Measurements from ENCODE around the gene HIBADH. TPM values are rescaled to one million over a fixed set of nuclear protein-coding genes. Genes with fewer than 3 reads are reported as not detected.
"Not testable (repeated sequence)": the region's sequence is repeated elsewhere in the genome, so short reads cannot be mapped to it uniquely, and the experiment has no call there.

Gene HIBADH
- total and polyA plus RNA-seq, 9 of the 15 experiments (the other 6 are each of a cell fraction or from before 2014, with no cell fraction given) = 10.7 to 67.8 (median 36.9) TPM

GRCh38 chr7:27501879-27502278, 160.8 kb downstream of the HIBADH start:
- H3K9me1 ChIP-seq (ENCODE audit: control insufficient read depth, insufficient read depth, low read length); H3K36me3 ChIP-seq (ENCODE audit: control insufficient read depth, insufficient read depth, low read length); intact Hi-C loops (cut with micrococcal nuclease); POLR2A ChIA-PET; BruUV-seq (replicated peaks); H3K4me3 ChIP-seq; H3K4me2 ChIP-seq (ENCODE audit: insufficient read depth, low read length); FAIRE-seq; DNase-seq (ENCODE audit: extremely low read depth in 1 of 4, low spot score in 3 of 4); H4K20me1 ChIP-seq (replicated peaks; ENCODE audit: control insufficient read depth, insufficient read depth, low read length); H2AFZ ChIP-seq (ENCODE audit: low read depth, low read length); H3K79me2 ChIP-seq (ENCODE audit: control insufficient read depth, insufficient read depth, low read length); in situ Hi-C loops (cut with MboI); H3K4me1 ChIP-seq (replicated peaks in 1 of 2; ENCODE audit: control insufficient read depth in 2 of 2, insufficient read depth in 2 of 2, low read length in 2 of 2); H3K9ac ChIP-seq (ENCODE audit: insufficient read depth in 1 of 2, low read depth in 2 of 2, low read length in 2 of 2); H3K27ac ChIP-seq (ENCODE audit: extremely low read depth, low read depth, low read length); CTCF ChIA-PET (ENCODE audit: low intra/inter-chr PET ratio); H3K9me3 ChIP-seq (replicated peaks; ENCODE audit: control insufficient read depth, insufficient read depth, low read depth, low read length); ATAC-seq; H3K27me3 ChIP-seq (ENCODE audit: control insufficient read depth in 2 of 2, insufficient read depth in 2 of 2, low read length in 2 of 2): not testable (repeated sequence)
- TF ChIP-seq ZNF146 (CRISPR knock-in tag; IDR thresholded peaks at IDR 0.05; ENCODE audit: unreplicated experiment) (peak; percentile 71), RBM25 (IDR thresholded peaks at IDR 0.05; ENCODE audit: low read depth, low read length, severe bottlenecking) (peak; percentile 4)
- WGBS (ENCODE audit: insufficient coverage, low coverage, missing lambda C conversion rate) = 31% methylated on average over 2 of the region's 2 CpGs

- FAIRE-seq = peak; percentile 37
- TF ChIP-seq HDAC2 (IDR thresholded peaks at IDR 0.05) (no peak), TEAD4 (IDR thresholded peaks at IDR 0.05; ENCODE audit: low read length) (peak; percentile 35; the same call in 1 of the 2 replicates), TEAD4 (CRISPR knock-in tag; IDR thresholded peaks at IDR 0.05; ENCODE audit: borderline replicate concordance) (no peak), ZHX1 (conservative IDR thresholded peaks at IDR 0.05; ENCODE audit: low read length) (no peak), TRIM24 (IDR thresholded peaks at IDR 0.05) (0 out of 4 replicates have a peak, but pooled peaks of 1 of the 2 experiments have one; percentile 36), CCAR2 (IDR thresholded peaks at IDR 0.05; ENCODE audit: low read depth, low read length) (no peak), ZNF23 (CRISPR knock-in tag; IDR thresholded peaks at IDR 0.05) (no peak), TCF15 (CRISPR knock-in tag; IDR thresholded peaks at IDR 0.05) (no peak), PHB2 (IDR thresholded peaks at IDR 0.05; ENCODE audit: low read depth) (no peak), SMARCC2 (IDR thresholded peaks at IDR 0.05; ENCODE audit: low read depth) (no peak), SOX6 (IDR thresholded peaks at IDR 0.05) (no peak), ILK (tag; IDR thresholded peaks at IDR 0.05; ENCODE audit: borderline replicate concordance, low read depth) (no peak), TAL1 (IDR thresholded peaks at IDR 0.05) (peak; percentile 32; the same call in 1 of the 2 replicates), CBFA2T2 (conservative IDR thresholded peaks at IDR 0.05) (peak; percentile 53)
Measured at GRCh38 chr7:27501001-27501400, 161.7 kb downstream of the HIBADH start.

More at GRCh38 chr7:27501001-27501400, 161.7 kb downstream of the HIBADH start:
- in situ Hi-C loops (cut with MboI) = no loop called here
- ChIA-PET CTCF (ENCODE audit: low intra/inter-chr PET ratio) (no interaction called here), POLR2A (no interaction called here)
- no peaks in the 10 kb centered on the region; the same call in 1 of the 2 replicates for H4K20me1 ChIP-seq (replicated peaks; ENCODE audit: control insufficient read depth, insufficient read depth, low read length)
- no peak overlapping the region for H2AFZ ChIP-seq (ENCODE audit: low read depth, low read length)
- no peaks in the 10 kb centered on the region for H3K9me3 ChIP-seq (replicated peaks; ENCODE audit: control insufficient read depth, insufficient read depth, low read depth, low read length)
- BruUV-seq (replicated peaks) = no TSS peak
- H3K4me1 ChIP-seq (replicated peaks in 1 of 2; ENCODE audit: control insufficient read depth in 2 of 2, insufficient read depth in 2 of 2, low read length in 2 of 2) = peaks cover 2 to 4% of the 10 kb centered on the region in 2 experiments; a peak in 2 of 5 replicates
- no peaks in the 10 kb centered on the region for H3K9me1 ChIP-seq (ENCODE audit: control insufficient read depth, insufficient read depth, low read length)
- WGBS (ENCODE audit: insufficient coverage, low coverage, missing lambda C conversion rate) = 7% methylated on average over 6 of the region's 6 CpGs
- H3K36me3 ChIP-seq (ENCODE audit: control insufficient read depth, insufficient read depth, low read length) = no peaks in the 10 kb centered on the region
- no peak overlapping the region for H3K9ac ChIP-seq (ENCODE audit: insufficient read depth in 1 of 2, low read depth in 2 of 2, low read length in 2 of 2)
- H3K4me2 ChIP-seq (ENCODE audit: insufficient read depth, low read length) = no peak overlapping the region
- DNase-seq (ENCODE audit: extremely low read depth in 1 of 4, low spot score in 3 of 4) (peak; percentile 14 to 72 (median 46)), ATAC-seq (peak; percentile 99)
- no peaks in the 10 kb centered on the region; a peak in 2 of 5 replicates for H3K27me3 ChIP-seq (ENCODE audit: control insufficient read depth in 2 of 2, insufficient read depth in 2 of 2, low read length in 2 of 2)
- H3K79me2 ChIP-seq (ENCODE audit: control insufficient read depth, insufficient read depth, low read length) = no peaks in the 10 kb centered on the region
- intact Hi-C loops (cut with micrococcal nuclease) = no loop called here
- H3K27ac ChIP-seq (ENCODE audit: extremely low read depth, low read depth, low read length) = no peak overlapping the region
- H3K4me3 ChIP-seq = no peak overlapping the region
